PC-3 (cell line): Measurements from ENCODE around the gene TLN1.

ENCODE experiments used
- CTCF ChIP-seq: fragments of 300-600 bp; sonication (generic); conservative IDR thresholded peaks from 2 replicates; pipeline ENCODE4 v1.5.1; 2017; ENCODE audit warnings: antibody characterized with exemption, low read depth, mild to moderate bottlenecking, low read length
- EZH2phosphoT487 ChIP-seq: fragments of 300-600 bp; sonication (generic); IDR thresholded peaks from 2 replicates; pipeline ENCODE4 v1.6.1; 2018; ENCODE audit warnings: mild to moderate bottlenecking, antibody characterized with exemption, low read length, borderline replicate concordance

DNA sequence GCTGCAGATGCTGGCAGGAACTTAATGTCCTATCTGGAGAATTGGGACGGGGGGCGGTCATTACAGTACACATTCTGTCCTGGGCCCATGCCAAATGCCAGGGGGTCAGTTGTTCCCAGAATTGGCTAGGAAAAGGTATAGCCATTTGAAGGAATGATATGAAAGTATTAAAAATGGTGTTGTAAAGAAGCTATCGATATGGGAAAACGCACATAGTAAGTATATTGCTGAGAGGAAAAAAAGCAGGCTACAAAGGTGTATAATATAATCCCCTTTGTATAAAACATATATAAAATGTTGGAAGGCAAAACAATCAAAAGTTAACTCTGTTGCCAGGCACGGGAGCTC lies 66.5 kb downstream of the TLN1 start:
- TF ChIP-seq CTCF (no peak), EZH2phosphoT487 (no peak)
